D721Med (cell line): ENCODE results near the gene FXYD5.

Source experiments
- DNase-seq: peaks from one replicate; pipeline ENCODE4 v3.0.0; 2011; ENCODE audit warnings: low spot score; ENCODE audit not compliant: insufficient read length
- FAIRE-seq: peaks from 2 replicates; lab custom pipeline; 2011; peaks lifted over from hg19 to GRCh38; lab: Jason Lieb, UNC
- CTCF ChIP-seq: IDR thresholded peaks from 2 replicates; pipeline ENCODE4 v1.5.1; 2012; ENCODE audit warnings: mild to moderate bottlenecking, control low read depth; ENCODE audit not compliant: insufficient read depth; ENCODE audit errors: missing control alignments

Gene FXYD5

GRCh38 chr19:35211545-35212230, 57.2 kb downstream of the FXYD5 start:
- FAIRE-seq (no peak), DNase-seq (no peak)
- TF ChIP-seq CTCF, result no peak

GRCh38 chr19:35212241-35212640, 57.7 kb downstream of the FXYD5 start:
- no peak for TF ChIP-seq CTCF
- DNase-seq, result no peak
- FAIRE-seq, result no peak

- FAIRE-seq (no peak), DNase-seq (no peak)
- no peak for TF ChIP-seq CTCF
These were observed 59.4 kb downstream of the FXYD5 start for GRCh38 chr19:35213663-35214632.

- FAIRE-seq, result no peak
- no peak for TF ChIP-seq CTCF
- DNase-seq, result no peak
These were observed 60.4 kb downstream of the FXYD5 start for GRCh38 chr19:35214766-35215422.

- FAIRE-seq (no peak), DNase-seq (no peak)
These were observed 61.7 kb downstream of the FXYD5 start for GRCh38 chr19:35216016-35216832.

More at GRCh38 chr19:35216016-35216832, 61.7 kb downstream of the FXYD5 start:
- no peak for TF ChIP-seq CTCF
